Type B pancreatic cell (in vitro differentiated cells): ENCODE results near the gene CRKL. TPM values are rescaled to one million over a fixed set of nuclear protein-coding genes. Genes with fewer than 3 reads are reported as not detected.
A peak's percentile ranks its signal among the peaks of the same experiment; 100 is the strongest.

Experiments
- DNase-seq: peaks from one replicate; pipeline ENCODE4 v3.0.0; 2021; ENCODE audit warnings: mixed read lengths; ENCODE audit not compliant: unreplicated experiment; ENCODE audit errors: extremely low spot score
- H3K27ac Mint-ChIP-seq: 2 replicates; pipeline ENCODE4 v1.8.0; 2021; ENCODE audit warnings: mild to moderate bottlenecking, mixed read lengths
- H3K27me3 Mint-ChIP-seq: 2 replicates; pipeline ENCODE4 v1.8.0; 2021; ENCODE audit warnings: mixed read lengths
- H3K36me3 Mint-ChIP-seq: 2 replicates; pipeline ENCODE4 v1.8.0; 2021; ENCODE audit warnings: mixed read lengths
- H3K4me1 Mint-ChIP-seq: one replicate; pipeline ENCODE4 v1.8.0; 2021; ENCODE audit warnings: mixed read lengths; ENCODE audit not compliant: unreplicated experiment
- H3K4me3 Mint-ChIP-seq: 2 replicates; pipeline ENCODE4 v1.8.0; 2021; ENCODE audit warnings: mild to moderate bottlenecking, mixed read lengths
- H3K9me3 Mint-ChIP-seq: 2 replicates; pipeline ENCODE4 v1.8.0; 2021; ENCODE audit warnings: mixed read lengths
- CTCF ChIP-seq: fragments of 200-600 bp; sonication (generic); conservative IDR thresholded peaks from 2 replicates; pipeline ENCODE4 v1.5.0; 2021; ENCODE audit warnings: antibody characterized with exemption, mild to moderate bottlenecking
- total RNA-seq: library from RNA; stranded (reverse); gene quantifications from 2 replicates; pipeline ENCODE4 v1.2.1, GENCODE V29; 2021; ENCODE audit warnings: low replicate concordance

The CRKL gene
- total RNA-seq, 1 donor from 2014 or later: 78.1 TPM

GRCh38 chr22:21000207-21000986 is 83.2 kb downstream of the CRKL start:
- Mint-ChIP-seq H3K27me3 (no peaks in the 10 kb centered on the region), H3K27ac (no peak overlapping the region), H3K4me3 (peak overlapping the region; percentile 96), H3K36me3 (no peaks in the 10 kb centered on the region), H3K9me3 (no peaks in the 10 kb centered on the region), H3K4me1 (peaks cover 11% of the 10 kb centered on the region)
- peak; percentile 67 for DNase-seq
- TF ChIP-seq CTCF: no peak

DNA sequence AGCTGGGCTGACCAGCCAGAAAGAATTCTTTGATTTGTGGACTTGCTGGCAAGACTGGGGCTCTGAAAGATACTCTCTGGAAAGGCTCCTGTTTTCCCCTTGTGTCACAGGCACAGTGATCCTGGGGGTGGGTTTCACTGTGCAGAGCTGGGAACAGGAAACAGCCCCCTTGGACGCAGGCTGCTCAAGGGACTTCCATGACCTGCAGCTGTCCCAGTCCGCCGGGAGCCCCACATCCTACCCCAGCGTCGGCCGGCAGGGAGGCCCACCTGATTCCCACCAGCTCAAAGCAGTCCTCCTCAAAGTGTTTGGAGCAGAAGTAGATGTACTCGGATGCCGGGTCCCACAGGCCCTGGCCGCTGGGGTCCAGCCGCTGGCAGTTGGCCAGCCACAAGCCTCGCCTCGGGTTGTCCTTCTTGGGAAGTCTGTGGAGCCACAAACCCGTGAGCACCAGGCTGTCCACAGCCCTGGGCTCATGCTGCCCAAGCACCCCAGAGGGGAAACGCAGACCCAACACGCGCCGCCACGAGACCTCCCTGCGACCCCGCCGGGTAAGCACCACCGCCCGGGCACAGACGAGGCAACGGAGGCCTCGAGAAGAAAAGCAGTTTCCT is 83.9 kb downstream of the CRKL start:
- Mint-ChIP-seq H3K36me3 (no peaks in the 10 kb centered on the region), H3K27ac (peak overlapping the region; percentile 97), H3K4me1 (peaks cover 11% of the 10 kb centered on the region), H3K9me3 (no peaks in the 10 kb centered on the region), H3K27me3 (no peaks in the 10 kb centered on the region), H3K4me3 (peak overlapping the region; percentile 96)
- DNase-seq: no peak
- no peak for TF ChIP-seq CTCF

DNA sequence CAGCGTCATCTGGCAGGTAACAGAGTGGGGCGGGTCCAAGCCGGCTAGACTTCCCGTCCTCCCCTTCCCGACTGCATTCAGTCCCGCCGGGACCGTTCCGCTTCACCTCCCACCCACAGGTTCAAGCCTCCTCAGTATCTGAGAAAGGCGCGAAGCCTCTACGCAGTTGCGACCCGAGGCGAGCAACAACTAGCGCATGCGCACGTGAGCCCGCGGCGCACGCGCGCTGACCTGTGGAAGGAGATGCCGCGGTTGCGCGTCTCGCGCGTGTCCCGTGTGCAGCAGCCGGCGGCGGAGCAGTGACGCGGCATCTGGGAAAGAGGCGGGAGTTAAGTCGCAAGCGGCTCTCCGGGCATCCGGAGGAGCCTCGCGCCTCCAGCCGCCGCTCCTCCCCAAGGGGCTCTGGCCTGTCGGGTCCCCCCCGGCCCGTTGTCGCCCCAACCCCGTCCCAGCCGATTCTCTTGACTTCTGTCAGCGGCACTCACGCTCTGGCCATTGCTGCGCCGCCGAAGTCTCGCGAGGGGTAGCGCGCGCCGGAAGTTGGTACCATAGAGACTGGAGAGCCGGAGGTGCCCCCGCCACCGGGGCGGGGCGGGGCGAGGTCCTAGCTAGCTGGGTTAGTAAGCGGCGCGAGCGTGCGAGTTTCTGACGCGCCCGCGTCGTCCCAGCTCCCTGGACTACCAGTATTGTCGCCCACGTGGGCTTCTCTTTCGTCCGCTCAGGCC is 84.6 kb downstream of the CRKL start, which contains the start of gene THAP7:
Gene THAP7 (minus strand): TSS at position 518 of the 725 bp plus-strand sequence. CDS start 207 bp downstream, at position 311.
- Mint-ChIP-seq H3K27ac (peak within 1 kb of the TSS; percentile 97), H3K4me3 (peak within 1 kb of the TSS; percentile 96), H3K36me3 (no peaks in the 10 kb centered on the region), H3K27me3 (no peaks in the 10 kb centered on the region), H3K9me3 (no peaks in the 10 kb centered on the region), H3K4me1 (peaks cover 11% of the 10 kb centered on the region)
- no peak for TF ChIP-seq CTCF
- DNase-seq: peak; percentile 96

Other genes with a start within 250 kb of the CRKL start
- 5.6 and 7.1 TPM in 2 replicates for gene SERPIND1, start 143.3 kb upstream of the CRKL start, total RNA-seq
- 119 and 120 TPM in 2 replicates for gene PI4KA, start 58.6 kb upstream of the CRKL start, total RNA-seq
- gene SNAP29, start 58.4 kb upstream of the CRKL start, total RNA-seq: 19.0 and 20.4 TPM in 2 replicates
- gene AIFM3, start 49.8 kb downstream of the CRKL start, total RNA-seq: 0.69 and 2.6 TPM in 2 replicates
- gene LZTR1, start 64.9 kb downstream of the CRKL start, total RNA-seq: 60.3 and 102 TPM in 2 replicates
- 16.9 and 26.4 TPM in 2 replicates for gene THAP7, start 84.7 kb downstream of the CRKL start, total RNA-seq
- gene P2RX6, start 97.8 kb downstream of the CRKL start, total RNA-seq: 0.71 and 2.8 TPM in 2 replicates
- 3.3 and 6.7 TPM in 2 replicates for gene SLC7A4, start 115.2 kb downstream of the CRKL start, total RNA-seq
- 0.65 TPM in 1 of 2 replicates, not detected in the other for gene LRRC74B, start 128.5 kb downstream of the CRKL start, total RNA-seq